Measurements from ENCODE around the gene PANX3. TPM values are rescaled to one million over a fixed set of nuclear protein-coding genes. Genes with fewer than 3 reads are reported as not detected.

Gene PANX3
- total and polyA plus RNA-seq, 9 of the 15 experiments (the other 6 are each of a cell fraction or from before 2014, with no cell fraction given): 0.09 to 0.69 (median 0.39) TPM

DNA sequence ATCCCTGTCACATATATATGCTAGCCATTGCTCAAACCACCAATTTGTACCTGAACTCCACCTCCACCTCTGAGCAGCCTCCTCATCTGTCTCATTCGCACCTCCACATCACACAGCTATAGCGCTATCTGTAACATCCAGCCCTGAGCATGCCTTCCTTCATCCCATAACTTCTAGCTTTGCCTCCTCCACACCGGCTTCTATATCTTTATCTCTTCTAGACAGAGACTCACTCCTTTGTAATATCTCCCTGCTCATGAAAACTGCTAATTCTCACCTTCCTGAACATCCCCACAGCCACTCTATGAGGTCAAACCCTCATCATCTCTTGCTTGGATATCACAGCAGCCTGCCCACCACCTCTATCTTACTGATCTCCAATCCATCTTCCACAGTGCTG is 56.4 kb downstream of the PANX3 start (continued):
- TF ChIP-seq HDAC2 (IDR thresholded peaks at IDR 0.05) (peak; percentile 78), MYNN (IDR thresholded peaks at IDR 0.05) (no peak), MYNN (CRISPR knock-in tag; IDR thresholded peaks at IDR 0.05) (no peak), CTBP1 (IDR thresholded peaks at IDR 0.05; ENCODE audit: borderline replicate concordance) (peak; percentile 89), TBL1XR1 (IDR thresholded peaks at IDR 0.05; ENCODE audit: low read length in 2 of 2) (peak in 1 of 2 experiments; percentile 76; a peak in 1 of 4 replicates), U2AF1 (optimal IDR thresholded peaks at IDR 0.05; ENCODE audit: low read depth, low read length) (no peak), BHLHE40 (IDR thresholded peaks at IDR 0.05; ENCODE audit: low read length) (peak; percentile 53; the same call in 1 of the 2 replicates), ZNF263 (CRISPR knock-in tag; IDR thresholded peaks at IDR 0.05; ENCODE audit: borderline replicate concordance) (peak; percentile 65; the same call in 1 of the 2 replicates), TCF7 (IDR thresholded peaks at IDR 0.05; ENCODE audit: borderline replicate concordance) (peak; percentile 61; the same call in 1 of the 2 replicates), DPF2 (IDR thresholded peaks at IDR 0.05) (peak; percentile 97), EHMT2 (IDR thresholded peaks at IDR 0.05) (0 out of 2 replicates have a peak, but pooled peaks have one; percentile 9), ETV5 (CRISPR knock-in tag; IDR thresholded peaks at IDR 0.05; ENCODE audit: low read depth) (no peak), L3MBTL2 (IDR thresholded peaks at IDR 0.05) (peak; percentile 17; the same call in 1 of the 2 replicates), MBD2 (IDR thresholded peaks at IDR 0.05; ENCODE audit: borderline replicate concordance, low read depth) (peak; percentile 31; the same call in 1 of the 2 replicates), MEF2D (tag; conservative IDR thresholded peaks at IDR 0.05; ENCODE audit: low read depth) (0 out of 2 replicates have a peak, but pooled peaks have one; percentile 41), SMAD2 (IDR thresholded peaks at IDR 0.05; ENCODE audit: low read depth, low read length) (no peak), EP300 (IDR thresholded peaks at IDR 0.05; ENCODE audit: low read length) (peak; percentile 88; the same call in 1 of the 2 replicates), TEAD4 (IDR thresholded peaks at IDR 0.05; ENCODE audit: low read length) (peak; percentile 96), TEAD4 (CRISPR knock-in tag; IDR thresholded peaks at IDR 0.05; ENCODE audit: borderline replicate concordance) (no peak), ZNF318 (IDR thresholded peaks at IDR 0.05; ENCODE audit: borderline replicate concordance in 1 of 2, low read depth in 1 of 2) (no peak), ZNF589 (CRISPR knock-in tag; IDR thresholded peaks at IDR 0.05; ENCODE audit: low read depth) (peak; percentile 46; the same call in 1 of the 2 replicates)
- TF ChIP-seq, protein P1, sequence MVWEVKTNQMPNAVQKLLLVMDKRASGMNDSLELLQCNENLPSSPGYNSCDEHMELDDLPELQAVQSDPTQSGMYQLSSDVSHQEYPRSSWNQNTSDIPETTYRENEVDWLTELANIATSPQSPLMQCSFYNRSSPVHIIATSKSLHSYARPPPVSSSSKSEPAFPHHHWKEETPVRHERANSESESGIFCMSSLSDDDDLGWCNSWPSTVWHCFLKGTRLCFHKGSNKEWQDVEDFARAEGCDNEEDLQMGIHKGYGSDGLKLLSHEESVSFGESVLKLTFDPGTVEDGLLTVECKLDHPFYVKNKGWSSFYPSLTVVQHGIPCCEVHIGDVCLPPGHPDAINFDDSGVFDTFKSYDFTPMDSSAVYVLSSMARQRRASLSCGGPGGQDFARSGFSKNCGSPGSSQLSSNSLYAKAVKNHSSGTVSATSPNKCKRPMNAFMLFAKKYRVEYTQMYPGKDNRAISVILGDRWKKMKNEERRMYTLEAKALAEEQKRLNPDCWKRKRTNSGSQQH (CRISPR knock-in tag; IDR thresholded peaks at IDR 0.05): 0 out of 2 replicates have a peak, but pooled peaks have one; percentile 55

Data from K562 (cell line).